IPS-18c (cell line): ENCODE data around the gene MAP4K2.
A peak's percentile ranks its signal among the peaks of the same experiment; 100 is the strongest.

Experiments
- H3K4me3 ChIP-seq: 2 replicates; pipeline ENCODE4 v1.7.0; 2013; ENCODE audit warnings: low read depth, mild to moderate bottlenecking, low read length, moderate library complexity; ENCODE audit not compliant: insufficient read depth
- H3K9me3 ChIP-seq: one replicate; pipeline ENCODE4 v1.6.1; 2013; ENCODE audit warnings: mild to moderate bottlenecking, low read length, moderate library complexity; ENCODE audit not compliant: control insufficient read depth, insufficient read depth

Gene MAP4K2

DNA sequence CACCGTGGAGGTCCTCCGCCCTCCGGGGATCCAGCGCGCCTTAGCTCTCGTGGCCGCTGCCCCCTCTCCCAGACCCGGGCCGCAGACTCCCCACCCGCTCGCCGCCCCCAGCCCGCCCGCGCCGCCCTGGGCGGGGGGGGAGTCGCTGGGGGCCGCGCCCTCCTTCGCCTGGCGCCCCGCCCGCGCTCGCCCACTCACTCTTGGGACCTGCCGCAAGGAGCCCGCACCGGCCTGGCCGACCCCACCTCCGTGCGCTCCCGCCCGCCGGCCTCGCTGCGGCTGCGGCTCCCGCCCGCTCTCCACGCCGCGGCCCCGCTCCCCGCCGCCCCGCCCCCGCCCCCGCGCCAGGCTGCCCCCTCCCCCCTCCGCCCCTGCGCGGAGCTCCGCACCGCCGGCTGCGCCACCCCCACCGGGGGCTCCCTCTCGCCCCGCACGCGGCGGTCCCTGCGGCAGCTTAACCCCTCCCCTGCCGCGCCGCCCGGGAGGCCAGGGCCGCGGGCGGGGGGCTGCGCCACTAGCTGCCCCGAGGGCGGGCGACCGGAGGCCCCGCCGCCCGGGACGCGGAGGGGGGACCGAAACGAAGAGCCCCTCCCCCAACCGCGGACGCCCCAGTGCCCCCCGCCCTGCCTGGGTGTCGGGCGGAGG, 58.3 kb downstream of the MAP4K2 start:
- Histone ChIP-seq H3K9me3 (no peaks in the 10 kb centered on the region), H3K4me3 (peak overlapping the region; percentile 65)

GRCh38 chr11:64743591-64744543, 59.1 kb downstream of the MAP4K2 start, which contains the start of gene RASGRP2:
TSS of gene RASGRP2 (minus strand) at chr11:64744142. CDS start at chr11:64742866, 1,276 bp downstream.
- peak within 1 kb of the TSS; percentile 65 for H3K4me3 ChIP-seq
- H3K9me3 ChIP-seq, result no peaks in the 10 kb centered on the region

GRCh38 chr11:64742889-64743590, 60.0 kb downstream of the MAP4K2 start:
- Histone ChIP-seq H3K4me3 (peak overlapping the region; percentile 60), H3K9me3 (no peaks in the 10 kb centered on the region)

GRCh38 chr11:64742087-64742888, 60.7 kb downstream of the MAP4K2 start:
- H3K9me3 ChIP-seq, result no peaks in the 10 kb centered on the region
- peak overlapping the region; percentile 60 for H3K4me3 ChIP-seq

- Histone ChIP-seq H3K9me3 (no peaks in the 10 kb centered on the region), H3K4me3 (peak overlapping the region; percentile 60; the same call in 1 of the 2 replicates)
Observed at GRCh38 chr11:64741375-64742086, 61.5 kb downstream of the MAP4K2 start.

GRCh38 chr11:64739871-64740270, 63.1 kb downstream of the MAP4K2 start:
- Histone ChIP-seq H3K4me3 (no peak overlapping the region; the same call in 1 of the 2 replicates), H3K9me3 (no peaks in the 10 kb centered on the region)

GRCh38 chr11:64736654-64737053, 66.4 kb downstream of the MAP4K2 start:
- no peak overlapping the region for H3K4me3 ChIP-seq

GRCh38 chr11:64735725-64736259, 67.2 kb downstream of the MAP4K2 start:
- no peak overlapping the region for H3K4me3 ChIP-seq
- H3K9me3 ChIP-seq, result no peaks in the 10 kb centered on the region

More at GRCh38 chr11:64736654-64737053, 66.4 kb downstream of the MAP4K2 start:
- no peaks in the 10 kb centered on the region for H3K9me3 ChIP-seq
